ENCODE results near the gene ADGRG4.
"Not testable (repeated sequence)": the region's sequence is repeated elsewhere in the genome, so short reads cannot be mapped to it uniquely, and the experiment has no call there.

The ADGRG4 gene
- 0 reads per million in 2 donors for total RNA-seq

GRCh38 chrX:136300721-136301120, at the start of gene ADGRG4:
ADGRG4 (plus strand) TSS chrX:136300963; CDS start chrX:136308778, 7,815 bp downstream.
- DNase-seq = not testable (repeated sequence)

GRCh38 chrX:136251041-136251991, 49.4 kb upstream of the ADGRG4 start, which contains the start of gene MAP7D3:
MAP7D3 (minus strand) TSS chrX:136251400; CDS start chrX:136251358, 42 bp downstream.
- DNase-seq = peak; percentile 39 to 78 (median 61)

GRCh38 chrX:136255541-136255940, 45.2 kb upstream of the ADGRG4 start:
- DNase-seq = no peak

- no peak for DNase-seq
Measured at GRCh38 chrX:136256026-136256425, 44.7 kb upstream of the ADGRG4 start.

GRCh38 chrX:136258951-136259350, 41.8 kb upstream of the ADGRG4 start:
- DNase-seq = no peak

- DNase-seq = peak in 1 of 5 experiments; percentile 33
Measured at GRCh38 chrX:136259543-136259942, 41.2 kb upstream of the ADGRG4 start.

GRCh38 chrX:136260776-136261175, 40.0 kb upstream of the ADGRG4 start:
- no peak for DNase-seq

GRCh38 chrX:136261321-136261720, 39.4 kb upstream of the ADGRG4 start:
- DNase-seq = no peak

- DNase-seq = no peak
Measured at GRCh38 chrX:136262243-136262642, 38.5 kb upstream of the ADGRG4 start.

- DNase-seq = no peak
Measured at GRCh38 chrX:136262812-136263315, 37.9 kb upstream of the ADGRG4 start.

GRCh38 chrX:136266828-136267227, 33.9 kb upstream of the ADGRG4 start:
- DNase-seq = no peak

GRCh38 chrX:136268051-136269048, 32.4 kb upstream of the ADGRG4 start:
- DNase-seq = peak in 4 of 5 experiments; percentile 7 to 46 (median 10)

- DNase-seq = no peak
Measured at GRCh38 chrX:136269921-136270320, 30.8 kb upstream of the ADGRG4 start.

- no peak for DNase-seq
Measured at GRCh38 chrX:136271300-136271699, 29.5 kb upstream of the ADGRG4 start.

- DNase-seq = no peak
Measured at GRCh38 chrX:136272325-136272724, 28.4 kb upstream of the ADGRG4 start.

GRCh38 chrX:136273986-136274385, 26.8 kb upstream of the ADGRG4 start:
- DNase-seq = no peak

- no peak for DNase-seq
Measured at GRCh38 chrX:136275553-136275952, 25.2 kb upstream of the ADGRG4 start.

- not testable (repeated sequence) for DNase-seq
Measured at GRCh38 chrX:136286375-136286774, 14.4 kb upstream of the ADGRG4 start.

GRCh38 chrX:136291824-136292223, 8.9 kb upstream of the ADGRG4 start:
- no peak for DNase-seq

- DNase-seq = no peak
Measured at GRCh38 chrX:136292656-136293055, 8.1 kb upstream of the ADGRG4 start.

- no peak for DNase-seq
Measured at GRCh38 chrX:136295380-136295779, 5.4 kb upstream of the ADGRG4 start.

- no peak for DNase-seq
Measured at GRCh38 chrX:136303041-136303440, 2.3 kb downstream of the ADGRG4 start.

- DNase-seq = peak in 1 of 5 experiments; percentile 0
Measured at GRCh38 chrX:136304493-136304892, 3.7 kb downstream of the ADGRG4 start.
